Psoas muscle (tissue), 8 donors: ENCODE measurements around the gene HES2. TPM values are rescaled to one million over a fixed set of nuclear protein-coding genes. Genes with fewer than 3 reads are reported as not detected.
"Not testable (repeated sequence)": the region's sequence is repeated elsewhere in the genome, so short reads cannot be mapped to it uniquely, and the experiment has no call there.

Experiments used
- ATAC-seq, 4 donors: fragments of 200-7000 bp; cut with Tn5 transposase; one replicate each; pipeline ENCODE4 v1.9.1; 2020; ENCODE audit warnings: moderate library complexity in 3 of 4, mild to moderate bottlenecking in 2 of 4
- DNase-seq, 2 donors: peaks; one replicate each; pipeline ENCODE4 v3.0.0-alpha.2; 2020
- H3K27ac ChIP-seq: fragments of 200-600 bp; one replicate; pipeline ENCODE4 v1.8.0; 2022
- H3K27me3 ChIP-seq, 3 donors: fragments of 200-600 bp in 1 of 3; one replicate each; pipeline versions ENCODE4 v1.6.1 to v1.8.0; 2013 to 2022; ENCODE audit warnings: low read length in 2 of 3, mild to moderate bottlenecking in 2 of 3, moderate library complexity in 1 of 3; ENCODE audit not compliant: insufficient read depth in 3 of 3
- H3K36me3 ChIP-seq, 2 donors: fragments of 200-600 bp in 1 of 2; one replicate each; pipeline versions ENCODE4 v1.6.1 to v1.8.0; 2013 to 2022; ENCODE audit warnings: low read depth in 1 of 2, mild to moderate bottlenecking in 1 of 2, moderate library complexity in 1 of 2; ENCODE audit not compliant: insufficient read depth in 1 of 2
- H3K4me1 ChIP-seq: fragments of 200-600 bp; one replicate; pipeline ENCODE4 v1.8.0; 2022
- H3K4me3 ChIP-seq: fragments of 200-600 bp; one replicate; pipeline ENCODE4 v1.8.0; 2022; ENCODE audit warnings: mild to moderate bottlenecking
- H3K9me3 ChIP-seq: fragments of 200-600 bp; one replicate; pipeline ENCODE4 v1.8.0; 2022
- CTCF ChIP-seq: fragments of 200-600 bp; IDR thresholded peaks from one replicate; pipeline ENCODE4 v1.8.0; 2022; ENCODE audit warnings: antibody characterized with exemption
- WGBS, 3 donors: extraction: QIAGEN DNeasy Blood & Tissue Kit; methylation state at CpG; one replicate each; pipeline versions ENCODE4 v1.1.6 to v1.1.7; 2013; 5-methylcytosine and 5-hydroxymethylcytosine counted together
- intact Hi-C, 2 donors: fragments of 100-400 bp; cut with DNase I; formaldehyde crosslinking; loops; one replicate each; pipeline versions ENCODE4 v1.11.0 to v1.14.2; 2022
- polyA plus RNA-seq, 3 donors: library from polyadenylated mRNA; stranded (reverse); fragments of 200-250 nt; gene quantifications; one replicate each; pipeline ENCODE4 v1.2.3, GENCODE V29; 2013
- total RNA-seq, 4 donors: library from RNA; stranded (reverse); fragmentation: NEBNext Ultra II Directional in 2 of 4; extraction: Animal tissue kit (Norgen Biotek cat#: 25700) in 2 of 4; gene quantifications; one replicate each; pipeline versions ENCODE4 v1.2.1 to v1.2.4, GENCODE V29; 2021 to 2023
- donor health status: healthy with polysubstance abuse.
- donor health status: DM: no; HTN: no; CAD: no; lungs with moderate emphysema.
- donor health status: Bipolar disorder and iron deficiency.
- donor health status: healthy.
- donor health status: DM: yes; HTN: yes; CAD: no.
- donor health status: DM: no; HTN: no; CAD: no.
- donor health status: DM: no; HTN: no; CAD: no.
- donor health status: DM: yes; HTN: yes; CAD: no.

The HES2 gene
- total and polyA plus RNA-seq, 7 donors = 0.06 to 0.13 TPM; not detected in 5

- peak; percentile 45 to 65 (median 49) for ATAC-seq
- Histone ChIP-seq H3K4me1 (no peaks in the 10 kb centered on the region), H3K9me3 (no peaks in the 10 kb centered on the region), H3K27ac (no peak overlapping the region), H3K27me3 (no peaks in the 10 kb centered on the region), H3K4me3 (no peak overlapping the region), H3K36me3 (no peaks in the 10 kb centered on the region)
- intact Hi-C loops = no loop called here
- DNase-seq = no peak
- 50 to 63% (median 63%) methylated on average over 9 of the region's 9 CpGs for WGBS, 3 donors
- TF ChIP-seq CTCF = no peak
These were observed 52.2 kb downstream of the HES2 start for GRCh38 chr1:6367381-6368012.

- no peak for ATAC-seq
- Histone ChIP-seq H3K4me1 (no peaks in the 10 kb centered on the region), H3K9me3 (no peaks in the 10 kb centered on the region), H3K27ac (no peak overlapping the region), H3K36me3 (no peaks in the 10 kb centered on the region), H3K4me3 (no peak overlapping the region), H3K27me3 (no peaks in the 10 kb centered on the region)
- WGBS, 3 donors = 91 to 97% (median 91%) methylated on average over 5 of the region's 5 CpGs
- no peak for DNase-seq
- TF ChIP-seq CTCF = no peak
- intact Hi-C loops = no loop called here
These were observed 54.7 kb downstream of the HES2 start for GRCh38 chr1:6365047-6365446.

- H3K27me3 ChIP-seq, H3K4me1 ChIP-seq, H3K27ac ChIP-seq, H3K4me3 ChIP-seq, H3K36me3 ChIP-seq, H3K9me3 ChIP-seq: not testable (repeated sequence)
- TF ChIP-seq CTCF = peak; percentile 76
- ATAC-seq = peak in 2 of 4 donors; percentile 46 to 67
- DNase-seq = peak; percentile 70 to 86
- 28 to 36% (median 29%) methylated on average over 20 of the region's 20 CpGs for WGBS, 3 donors
- intact Hi-C loops = loop anchor here in 1 of 2 donors (2.0 kb wide), 1 partner anchor 42 kb away; no protein-coding TSS in a partner anchor
These were observed 56.4 kb downstream of the HES2 start for GRCh38 chr1:6363085-6363884.

Other genes starting within 250 kb of the HES2 start
- under 1 TPM in 2 of 4 donors, not detected in 2; 0.24 to 0.25 TPM for gene CHD5, start 239.6 kb downstream of the HES2 start, total RNA-seq
- under 1 TPM; 0.03 to 0.38 (median 0.17) TPM for gene CHD5, start 239.6 kb downstream of the HES2 start, polyA plus RNA-seq
- 100 to 1,000 TPM; 308 to 417 (median 333) TPM for gene RPL22, start 220.3 kb downstream of the HES2 start, total RNA-seq
- gene RPL22, start 220.3 kb downstream of the HES2 start, polyA plus RNA-seq = 100 to 1,000 TPM; 285 to 333 (median 291) TPM
- gene RNF207, start 213.8 kb downstream of the HES2 start, total RNA-seq = 10 to 100 TPM in 1 of 4 donors, 1 to 10 TPM in 3; 3.4 to 13.6 (median 4.6) TPM
- gene RNF207, start 213.8 kb downstream of the HES2 start, polyA plus RNA-seq = 1 to 10 TPM; 2.5 to 5.1 (median 3.0) TPM
- 100 to 1,000 TPM in 1 of 4 donors, 10 to 100 TPM in 3; 57.3 to 215 (median 68.3) TPM for gene ICMT, start 184.0 kb downstream of the HES2 start, total RNA-seq
- gene ICMT, start 184.0 kb downstream of the HES2 start, polyA plus RNA-seq = 100 to 1,000 TPM in 1 of 3 donors, 10 to 100 TPM in 2; 39.2 to 101 (median 47.2) TPM
- gene HES3, start 175.7 kb downstream of the HES2 start, total RNA-seq = not detected
- not detected for gene HES3, start 175.7 kb downstream of the HES2 start, polyA plus RNA-seq
- 1 to 10 TPM; 2.2 to 3.5 (median 2.9) TPM for gene GPR153, start 158.8 kb downstream of the HES2 start, total RNA-seq
- 1 to 10 TPM in 1 of 3 donors, under 1 TPM in 2; 0.49 to 1.6 (median 0.75) TPM for gene GPR153, start 158.8 kb downstream of the HES2 start, polyA plus RNA-seq
- 1 to 10 TPM; 3.5 to 4.9 (median 4.0) TPM for gene ACOT7, start 26.2 kb downstream of the HES2 start, total RNA-seq
- gene ACOT7, start 26.2 kb downstream of the HES2 start, polyA plus RNA-seq = 10 to 100 TPM in 1 of 3 donors, 1 to 10 TPM in 2; 2.3 to 12.4 (median 4.9) TPM
- not detected for gene ESPN, start 4.9 kb upstream of the HES2 start, total RNA-seq
- gene ESPN, start 4.9 kb upstream of the HES2 start, polyA plus RNA-seq = under 1 TPM in 1 of 3 donors, not detected in 2; 0.12 TPM
- 1 to 10 TPM; 1.5 to 2.6 (median 2.2) TPM for gene TNFRSF25, start 46.3 kb upstream of the HES2 start, total RNA-seq
- gene TNFRSF25, start 46.3 kb upstream of the HES2 start, polyA plus RNA-seq = 1 to 10 TPM; 1.5 to 2.7 (median 1.6) TPM
- gene PLEKHG5, start 71.7 kb upstream of the HES2 start, total RNA-seq = 1 to 10 TPM; 2.6 to 3.3 (median 3.2) TPM
- 1 to 10 TPM; 1.5 to 2.3 (median 2.0) TPM for gene PLEKHG5, start 71.7 kb upstream of the HES2 start, polyA plus RNA-seq
- 10 to 100 TPM; 17.1 to 26.1 (median 22.8) TPM for gene NOL9, start 134.6 kb upstream of the HES2 start, total RNA-seq
- gene NOL9, start 134.6 kb upstream of the HES2 start, polyA plus RNA-seq = 10 to 100 TPM in 1 of 3 donors, 1 to 10 TPM in 2; 5.0 to 10.6 (median 9.5) TPM
- not detected for gene TAS1R1, start 135.4 kb upstream of the HES2 start, total RNA-seq
- gene TAS1R1, start 135.4 kb upstream of the HES2 start, polyA plus RNA-seq = under 1 TPM in 2 of 3 donors, not detected in 1; 0.04 to 0.16 TPM
- 10 to 100 TPM in 3 of 4 donors, 1 to 10 TPM in 1; 3.7 to 12.0 (median 11.4) TPM for gene ZBTB48, start 160.1 kb upstream of the HES2 start, total RNA-seq
- gene ZBTB48, start 160.1 kb upstream of the HES2 start, polyA plus RNA-seq = 10 to 100 TPM in 2 of 3 donors, 1 to 10 TPM in 1; 9.7 to 16.6 (median 15.1) TPM
- 100 to 1,000 TPM in 3 of 4 donors, 10 to 100 TPM in 1; 87.3 to 253 (median 113) TPM for gene KLHL21, start 182.9 kb upstream of the HES2 start, total RNA-seq
- gene KLHL21, start 182.9 kb upstream of the HES2 start, polyA plus RNA-seq = 100 to 1,000 TPM in 2 of 3 donors, 10 to 100 TPM in 1; 83.1 to 200 (median 120) TPM
- gene PHF13, start 193.8 kb upstream of the HES2 start, total RNA-seq = 10 to 100 TPM in 1 of 4 donors, 1 to 10 TPM in 3; 5.4 to 21.3 (median 8.2) TPM
- 1 to 10 TPM; 4.8 to 7.5 (median 7.1) TPM for gene PHF13, start 193.8 kb upstream of the HES2 start, polyA plus RNA-seq
- gene THAP3, start 204.9 kb upstream of the HES2 start, total RNA-seq = 10 to 100 TPM in 2 of 4 donors, 1 to 10 TPM in 2; 8.9 to 18.8 (median 13.4) TPM
- 10 to 100 TPM; 19.6 to 40.1 (median 22.8) TPM for gene THAP3, start 204.9 kb upstream of the HES2 start, polyA plus RNA-seq